CD4-positive, alpha-beta T cell treated with Interleukin-4 for 4 hours (primary cell): ENCODE results near the gene UGT3A1.

ENCODE experiments used
- DNase-seq: peaks from one replicate; pipeline ENCODE4 v3.0.0-alpha.2; 2020

The UGT3A1 gene

DNA sequence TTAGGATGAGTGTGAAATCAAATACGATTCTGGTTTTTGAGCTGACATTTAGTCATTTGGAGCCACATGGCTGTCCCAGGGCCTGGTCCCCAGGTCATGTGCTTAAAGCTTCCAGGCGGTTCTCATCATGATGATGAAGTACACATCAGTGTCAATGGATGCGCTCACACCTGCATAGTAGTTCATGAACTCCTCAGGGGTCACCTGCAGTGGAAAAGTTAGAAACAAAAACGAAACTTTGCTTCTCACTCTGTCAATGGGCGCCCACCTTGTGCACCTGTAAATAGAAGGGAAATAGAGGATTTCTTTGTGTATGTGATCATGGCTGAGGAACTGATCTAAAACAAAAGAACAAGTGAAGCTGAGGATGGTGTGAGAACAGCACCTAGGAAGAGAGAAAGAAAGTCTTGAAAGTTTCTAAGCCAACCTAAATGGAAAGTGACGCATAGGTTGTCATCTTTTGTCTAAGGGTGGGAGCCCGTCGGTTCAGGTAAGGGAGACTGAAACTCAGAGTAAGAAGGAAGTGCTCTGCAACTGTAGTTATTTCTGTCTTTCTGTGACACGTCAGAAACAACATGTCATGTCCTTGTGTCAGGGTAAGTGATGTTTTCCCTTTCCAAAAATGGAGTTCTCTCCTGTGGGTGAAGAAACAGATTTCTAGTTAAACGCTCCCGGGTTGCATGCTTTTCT, 86.6 kb downstream of the UGT3A1 start:
- no peak for DNase-seq

DNA sequence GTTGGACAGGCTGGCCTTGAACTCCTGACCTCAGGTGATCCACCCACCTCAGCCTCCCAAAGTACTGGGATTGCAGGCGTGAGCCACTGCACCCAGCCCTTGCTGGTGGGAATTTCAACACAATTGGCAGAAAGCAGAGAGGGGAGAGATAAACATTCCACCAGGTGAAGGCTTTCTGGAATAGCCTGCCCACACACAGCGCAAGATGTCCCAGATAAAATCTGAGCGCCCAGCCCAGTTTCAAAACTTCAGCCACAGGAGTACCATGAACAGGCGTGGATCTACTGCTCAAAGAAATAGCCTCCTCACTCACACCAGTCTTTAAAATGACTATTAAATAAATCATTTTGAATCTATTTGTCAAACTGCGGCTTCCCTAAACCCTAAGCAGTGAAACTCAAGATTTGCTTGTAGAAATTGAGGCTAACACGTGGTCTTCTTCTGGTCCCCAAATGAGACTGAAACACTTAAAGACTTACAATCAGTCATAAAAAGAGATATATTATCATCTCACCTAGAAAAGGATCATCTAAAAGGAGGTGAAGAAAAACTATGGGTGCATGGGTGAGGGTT, 87.5 kb downstream of the UGT3A1 start:
- DNase-seq: no peak

DNA sequence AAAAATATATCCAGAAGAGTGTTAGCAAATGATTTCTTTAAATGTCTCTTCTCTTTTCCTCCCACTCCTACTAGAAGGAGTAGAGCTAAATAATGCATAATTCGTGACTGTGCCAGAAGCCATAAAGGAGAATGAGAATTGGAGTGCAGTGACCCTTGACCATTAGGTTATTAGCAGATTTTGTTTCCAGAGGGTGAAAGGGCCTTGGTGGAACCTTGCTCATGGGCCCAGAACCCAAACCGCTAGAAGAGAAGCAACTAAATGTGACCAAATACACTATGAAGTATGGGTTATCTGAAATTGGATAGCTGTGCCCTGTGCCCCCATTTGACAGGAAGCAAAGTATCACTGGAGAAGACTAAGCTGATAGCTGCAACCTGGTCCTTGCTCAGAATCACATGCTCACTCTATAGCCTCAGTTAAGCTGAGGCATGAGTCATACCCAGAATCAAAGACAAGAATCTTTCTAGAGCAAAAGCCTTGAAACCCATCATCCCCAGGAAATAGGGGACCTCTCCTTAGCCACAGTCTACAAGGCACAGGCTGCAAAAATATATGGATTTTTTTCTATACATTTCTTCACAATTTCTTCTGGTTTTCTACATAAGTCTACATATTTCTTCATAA, 89.0 kb downstream of the UGT3A1 start:
- peak; percentile 63 for DNase-seq
